Measurements from ENCODE around the gene DHRS2. TPM values are rescaled to one million over a fixed set of nuclear protein-coding genes. Genes with fewer than 3 reads are reported as not detected.
"Not testable (repeated sequence)": the region's sequence is repeated elsewhere in the genome, so short reads cannot be mapped to it uniquely, and the experiment has no call there.

The DHRS2 gene
- total and polyA plus RNA-seq, 2 of the 13 experiments (the other 11 are each of a cell fraction or from before 2014, with no cell fraction given) = 1,621 to 3,021 TPM

- peak; percentile 64; the same call in 1 of the 2 replicates for TF ChIP-seq ZBTB7A (CRISPR knock-in tag; IDR thresholded peaks at IDR 0.05)
- peak; percentile 48 for TF ChIP-seq GABPB1 (CRISPR knock-in tag; IDR thresholded peaks at IDR 0.05)
- 0 out of 2 replicates have a peak, but pooled peaks have one; percentile 66 for TF ChIP-seq ZNF180 (CRISPR knock-in tag; IDR thresholded peaks at IDR 0.05; ENCODE audit: borderline replicate concordance, low read depth)
- TF ChIP-seq RBFOX2 (IDR thresholded peaks at IDR 0.05; ENCODE audit: low read depth, low read length) = peak; percentile 47; the same call in 1 of the 2 replicates
- peak; percentile 92 for TF ChIP-seq ZNF280D (CRISPR knock-in tag; IDR thresholded peaks at IDR 0.05)
- peak; percentile 66; the same call in 1 of the 2 replicates for TF ChIP-seq ZHX1 (CRISPR knock-in tag; IDR thresholded peaks at IDR 0.05; ENCODE audit: low read depth)
- TF ChIP-seq, protein P1, sequence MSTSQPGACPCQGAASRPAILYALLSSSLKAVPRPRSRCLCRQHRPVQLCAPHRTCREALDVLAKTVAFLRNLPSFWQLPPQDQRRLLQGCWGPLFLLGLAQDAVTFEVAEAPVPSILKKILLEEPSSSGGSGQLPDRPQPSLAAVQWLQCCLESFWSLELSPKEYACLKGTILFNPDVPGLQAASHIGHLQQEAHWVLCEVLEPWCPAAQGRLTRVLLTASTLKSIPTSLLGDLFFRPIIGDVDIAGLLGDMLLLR (CRISPR knock-in tag; IDR thresholded peaks at IDR 0.05) = peak; percentile 78; the same call in 1 of the 2 replicates
- peak; percentile 62; the same call in 1 of the 2 replicates for TF ChIP-seq MXD1 (CRISPR knock-in tag; IDR thresholded peaks at IDR 0.05)
- TF ChIP-seq NFATC3 (CRISPR knock-in tag; IDR thresholded peaks at IDR 0.05) = peak; percentile 72; the same call in 1 of the 2 replicates
- TF ChIP-seq FOXA1, TCF12 (IDR thresholded peaks at IDR 0.05): not testable (repeated sequence)
- TF ChIP-seq FOXA1 (CRISPR knock-in tag; IDR thresholded peaks at IDR 0.05) = peak; percentile 68
- TF ChIP-seq THAP7 (CRISPR knock-in tag; IDR thresholded peaks at IDR 0.05) = 0 out of 2 replicates have a peak, but pooled peaks have one; percentile 21
- peak; percentile 81 for TF ChIP-seq SAP130 (CRISPR knock-in tag; IDR thresholded peaks at IDR 0.05; ENCODE audit: low read depth)
- TF ChIP-seq NCOA5 (CRISPR knock-in tag; IDR thresholded peaks at IDR 0.05) = peak; percentile 47; the same call in 1 of the 2 replicates
- peak; percentile 34 to 42; a peak in 3 of 4 replicates for TF ChIP-seq POLR2A (IDR thresholded peaks at IDR 0.05; ENCODE audit: insufficient read depth in 1 of 2, low read depth in 2 of 2, low read length in 2 of 2)
- TF ChIP-seq MAF1 (CRISPR knock-in tag; IDR thresholded peaks at IDR 0.05; ENCODE audit: borderline replicate concordance) = 0 out of 2 replicates have a peak, but pooled peaks have one; percentile 74
- TF ChIP-seq TCF12 (CRISPR knock-in tag; IDR thresholded peaks at IDR 0.05) = peak; percentile 89
- TF ChIP-seq ZNF160 (CRISPR knock-in tag; IDR thresholded peaks at IDR 0.05) = peak; percentile 79
- peak; percentile 62; the same call in 1 of the 2 replicates for TF ChIP-seq ZBTB25 (CRISPR knock-in tag; IDR thresholded peaks at IDR 0.05)
- TF ChIP-seq MEF2D (CRISPR knock-in tag; IDR thresholded peaks at IDR 0.05) = peak; percentile 63; the same call in 1 of the 2 replicates
- TF ChIP-seq TEAD3 (CRISPR knock-in tag; optimal IDR thresholded peaks at IDR 0.05; ENCODE audit: borderline replicate concordance) = peak; percentile 69
Observed at GRCh38 chr14:23609411-23610089, 26.6 kb upstream of the DHRS2 start (continued).

Measured in HepG2 (cell line).